Panc1 (cell line): ENCODE results near the gene ITK.

Experiments used
- POLR2AphosphoS5 ChIP-seq: IDR thresholded peaks from 2 replicates; pipeline ENCODE4 v1.6.1; 2012; ENCODE audit warnings: mild to moderate bottlenecking, low read depth, low read length, moderate library complexity
- REST ChIP-seq, 2 experiments: IDR thresholded peaks; 2 replicates each; pipeline ENCODE4 v1.6.1; 2011 to 2012; ENCODE audit warnings: low read depth in 2 of 2, control low read depth in 1 of 2, low read length in 1 of 2, mild to moderate bottlenecking in 1 of 2, moderate library complexity in 1 of 2; ENCODE audit not compliant: insufficient read depth in 1 of 2
- TCF7L2 ChIP-seq: IDR thresholded peaks from 2 replicates; pipeline ENCODE4 v1.6.1; 2011; ENCODE audit warnings: mild to moderate bottlenecking, low read depth, low read length, inconsistent platforms
- TF ChIP-seq, protein P1 (sequence below): fragments of 450-650 bp; IDR thresholded peaks from 2 replicates; pipeline ENCODE4 v1.5.1; 2017; ENCODE audit warnings: mild to moderate bottlenecking

GRCh38 chr5:157279605-157280239 lies 99.1 kb downstream of the ITK start:
- TF ChIP-seq, protein P1, sequence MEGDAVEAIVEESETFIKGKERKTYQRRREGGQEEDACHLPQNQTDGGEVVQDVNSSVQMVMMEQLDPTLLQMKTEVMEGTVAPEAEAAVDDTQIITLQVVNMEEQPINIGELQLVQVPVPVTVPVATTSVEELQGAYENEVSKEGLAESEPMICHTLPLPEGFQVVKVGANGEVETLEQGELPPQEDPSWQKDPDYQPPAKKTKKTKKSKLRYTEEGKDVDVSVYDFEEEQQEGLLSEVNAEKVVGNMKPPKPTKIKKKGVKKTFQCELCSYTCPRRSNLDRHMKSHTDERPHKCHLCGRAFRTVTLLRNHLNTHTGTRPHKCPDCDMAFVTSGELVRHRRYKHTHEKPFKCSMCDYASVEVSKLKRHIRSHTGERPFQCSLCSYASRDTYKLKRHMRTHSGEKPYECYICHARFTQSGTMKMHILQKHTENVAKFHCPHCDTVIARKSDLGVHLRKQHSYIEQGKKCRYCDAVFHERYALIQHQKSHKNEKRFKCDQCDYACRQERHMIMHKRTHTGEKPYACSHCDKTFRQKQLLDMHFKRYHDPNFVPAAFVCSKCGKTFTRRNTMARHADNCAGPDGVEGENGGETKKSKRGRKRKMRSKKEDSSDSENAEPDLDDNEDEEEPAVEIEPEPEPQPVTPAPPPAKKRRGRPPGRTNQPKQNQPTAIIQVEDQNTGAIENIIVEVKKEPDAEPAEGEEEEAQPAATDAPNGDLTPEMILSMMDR: no peak
- no peak for TF ChIP-seq POLR2AphosphoS5
- no peak for TF ChIP-seq REST (IDR thresholded peaks at IDR 0.05; ENCODE audit: insufficient read depth in 1 of 2, low read depth in 2 of 2, low read length in 1 of 2)
- no peak for TF ChIP-seq TCF7L2
